GM06990 (cell line): ENCODE results near the gene C1orf226.

ENCODE experiments used
- DNase-seq: peaks from one replicate; pipeline ENCODE4 v3.0.0-alpha.2; 2011; ENCODE audit not compliant: insufficient read length; ENCODE audit errors: extremely low read depth
- H3K27me3 ChIP-seq: replicated peaks from 2 replicates; pipeline ENCODE4 v1.6.0; 2011; ENCODE audit warnings: low read length; ENCODE audit not compliant: control insufficient read depth, insufficient read depth
- H3K36me3 ChIP-seq: 2 replicates; pipeline ENCODE4 v1.5.1; 2011; ENCODE audit warnings: low read length; ENCODE audit not compliant: control insufficient read depth, insufficient read depth
- H3K4me3 ChIP-seq: replicated peaks from 2 replicates; pipeline ENCODE4 v1.5.1; 2011; ENCODE audit warnings: low read depth, mild to moderate bottlenecking, control low read depth, low read length
- TF ChIP-seq, protein P1 (sequence below): IDR thresholded peaks from 2 replicates; pipeline ENCODE4 v1.5.1; 2011; ENCODE audit warnings: low read length, control low read depth, mild to moderate bottlenecking, inconsistent platforms; ENCODE audit not compliant: insufficient read depth, poor library complexity, severe bottlenecking

C1orf226 gene

GRCh38 chr1:162366149-162366548, 15.4 kb upstream of the C1orf226 start:
- DNase-seq, result no peak
- H3K27me3 ChIP-seq, result no peaks in the 10 kb centered on the region; the same call in 1 of the 2 replicates
- H3K4me3 ChIP-seq, result no peak overlapping the region
- TF ChIP-seq, protein P1, sequence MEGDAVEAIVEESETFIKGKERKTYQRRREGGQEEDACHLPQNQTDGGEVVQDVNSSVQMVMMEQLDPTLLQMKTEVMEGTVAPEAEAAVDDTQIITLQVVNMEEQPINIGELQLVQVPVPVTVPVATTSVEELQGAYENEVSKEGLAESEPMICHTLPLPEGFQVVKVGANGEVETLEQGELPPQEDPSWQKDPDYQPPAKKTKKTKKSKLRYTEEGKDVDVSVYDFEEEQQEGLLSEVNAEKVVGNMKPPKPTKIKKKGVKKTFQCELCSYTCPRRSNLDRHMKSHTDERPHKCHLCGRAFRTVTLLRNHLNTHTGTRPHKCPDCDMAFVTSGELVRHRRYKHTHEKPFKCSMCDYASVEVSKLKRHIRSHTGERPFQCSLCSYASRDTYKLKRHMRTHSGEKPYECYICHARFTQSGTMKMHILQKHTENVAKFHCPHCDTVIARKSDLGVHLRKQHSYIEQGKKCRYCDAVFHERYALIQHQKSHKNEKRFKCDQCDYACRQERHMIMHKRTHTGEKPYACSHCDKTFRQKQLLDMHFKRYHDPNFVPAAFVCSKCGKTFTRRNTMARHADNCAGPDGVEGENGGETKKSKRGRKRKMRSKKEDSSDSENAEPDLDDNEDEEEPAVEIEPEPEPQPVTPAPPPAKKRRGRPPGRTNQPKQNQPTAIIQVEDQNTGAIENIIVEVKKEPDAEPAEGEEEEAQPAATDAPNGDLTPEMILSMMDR, result no peak
- no peaks in the 10 kb centered on the region for H3K36me3 ChIP-seq

DNA sequence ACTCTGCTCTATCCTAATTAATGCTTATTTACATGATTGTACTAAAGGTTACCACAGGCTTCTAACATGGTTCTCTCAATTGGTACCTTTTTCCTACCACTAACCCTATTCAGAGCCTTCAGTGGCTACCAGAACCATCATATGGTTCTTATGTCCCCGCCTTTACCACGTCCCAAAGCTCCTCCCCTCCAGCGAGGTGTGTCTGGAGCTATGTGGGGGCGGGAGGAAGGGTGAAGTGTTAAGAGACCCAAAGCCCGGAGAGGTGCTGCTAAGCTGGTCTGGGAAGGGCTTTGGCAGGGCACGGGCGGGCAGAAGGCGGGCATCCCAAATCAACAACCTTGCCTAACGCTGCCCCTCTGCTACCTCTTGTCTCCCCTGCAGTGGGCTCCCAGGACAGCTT, 14.9 kb upstream of the C1orf226 start:
- no peaks in the 10 kb centered on the region; the same call in 1 of the 2 replicates for H3K27me3 ChIP-seq
- no peak for DNase-seq
- no peaks in the 10 kb centered on the region for H3K36me3 ChIP-seq
- no peak overlapping the region for H3K4me3 ChIP-seq
- TF ChIP-seq, protein P1, result no peak

- TF ChIP-seq, protein P1, result no peak
- Histone ChIP-seq H3K27me3 (no peaks in the 10 kb centered on the region; the same call in 1 of the 2 replicates), H3K4me3 (no peak overlapping the region), H3K36me3 (no peaks in the 10 kb centered on the region)
- DNase-seq, result no peak
These were observed 14.5 kb upstream of the C1orf226 start for GRCh38 chr1:162367073-162367472.

GRCh38 chr1:162367772-162368171, 13.8 kb upstream of the C1orf226 start:
- Histone ChIP-seq H3K36me3 (no peaks in the 10 kb centered on the region), H3K4me3 (no peak overlapping the region), H3K27me3 (no peaks in the 10 kb centered on the region; the same call in 1 of the 2 replicates)
- TF ChIP-seq, protein P1, result no peak
- no peak for DNase-seq

- TF ChIP-seq, protein P1, result no peak
- DNase-seq, result no peak
- H3K27me3 ChIP-seq, result no peaks in the 10 kb centered on the region; the same call in 1 of the 2 replicates
These were observed 13.1 kb upstream of the C1orf226 start for GRCh38 chr1:162368451-162368850.

GRCh38 chr1:162369571-162369970, 12.0 kb upstream of the C1orf226 start:
- no peak for DNase-seq
- Histone ChIP-seq H3K4me3 (no peak overlapping the region), H3K27me3 (no peaks in the 10 kb centered on the region; the same call in 1 of the 2 replicates), H3K36me3 (no peaks in the 10 kb centered on the region)
- TF ChIP-seq, protein P1, result no peak

More at GRCh38 chr1:162368451-162368850, 13.1 kb upstream of the C1orf226 start:
- H3K4me3 ChIP-seq, result no peak overlapping the region
- H3K36me3 ChIP-seq, result no peaks in the 10 kb centered on the region
